HG02588 (cell line): ENCODE results near the gene ZIK1.

Source experiments
- ATAC-seq: cut with Tn5 transposase; IDR thresholded peaks from one replicate; pipeline ENCODE4 v1.9.1; 2021; ENCODE audit warnings: mild to moderate bottlenecking, moderate library complexity; ENCODE audit not compliant: unreplicated experiment

Gene ZIK1

DNA sequence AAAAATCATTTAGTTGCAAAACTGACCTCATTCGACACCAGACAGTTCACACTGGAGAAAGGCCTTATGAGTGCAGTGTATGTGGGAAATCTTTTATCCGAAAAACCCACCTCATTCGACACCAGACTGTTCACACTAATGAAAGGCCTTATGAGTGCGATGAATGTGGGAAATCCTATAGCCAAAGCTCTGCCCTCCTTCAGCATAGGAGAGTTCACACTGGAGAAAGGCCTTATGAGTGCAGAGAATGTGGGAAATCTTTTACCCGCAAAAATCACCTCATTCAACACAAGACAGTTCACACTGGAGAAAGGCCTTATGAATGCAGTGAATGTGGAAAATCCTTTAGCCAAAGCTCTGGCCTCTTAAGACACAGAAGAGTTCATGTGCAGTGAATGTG, 23.0 kb downstream of the ZIK1 start:
- ATAC-seq: no peak

GRCh38 chr19:57611113-57611512, 27.2 kb downstream of the ZIK1 start:
- no peak for ATAC-seq

- ATAC-seq: peak; percentile 98
Measured at GRCh38 chr19:57613941-57614743, 30.2 kb downstream of the ZIK1 start, which contains the start of gene ZNF134. TSS of gene ZNF134 (plus strand) at chr19:57614242. CDS start at chr19:57619469, 5,227 bp downstream.

GRCh38 chr19:57615346-57615745, 31.4 kb downstream of the ZIK1 start:
- ATAC-seq: no peak

GRCh38 chr19:57620673-57621348, 36.9 kb downstream of the ZIK1 start:
- no peak for ATAC-seq

- ATAC-seq: no peak
Measured at GRCh38 chr19:57623091-57623490, 39.1 kb downstream of the ZIK1 start.

GRCh38 chr19:57632987-57633831, 49.3 kb downstream of the ZIK1 start, which contains the start of gene ZNF211:
TSS of gene ZNF211 (plus strand) at chr19:57633168. CDS start at chr19:57633347, 179 bp downstream.
- peak; percentile 96 for ATAC-seq

GRCh38 chr19:57633832-57634131, 49.8 kb downstream of the ZIK1 start:
- no peak for ATAC-seq

GRCh38 chr19:57637379-57637778, 53.4 kb downstream of the ZIK1 start:
- no peak for ATAC-seq

DNA sequence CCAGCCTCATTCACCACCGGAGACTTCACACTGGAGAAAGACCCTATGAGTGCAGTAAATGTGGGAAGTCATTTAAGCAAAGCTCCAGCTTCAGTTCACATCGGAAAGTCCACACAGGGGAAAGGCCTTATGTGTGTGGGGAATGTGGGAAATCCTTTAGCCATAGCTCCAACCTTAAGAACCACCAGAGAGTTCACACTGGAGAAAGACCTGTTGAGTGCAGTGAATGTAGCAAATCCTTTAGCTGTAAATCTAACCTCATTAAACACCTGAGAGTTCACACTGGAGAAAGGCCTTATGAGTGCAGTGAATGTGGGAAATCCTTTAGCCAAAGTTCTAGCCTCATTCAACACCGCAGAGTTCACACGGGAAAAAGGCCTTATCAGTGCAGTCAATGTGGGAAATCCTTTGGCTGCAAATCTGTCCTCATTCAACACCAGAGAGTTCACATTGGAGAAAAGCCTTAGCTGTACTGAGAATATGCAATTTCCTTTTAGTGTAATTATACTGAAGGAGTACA, 57.8 kb downstream of the ZIK1 start:
- ATAC-seq: no peak

GRCh38 chr19:57642396-57643046, 58.6 kb downstream of the ZIK1 start:
- no peak for ATAC-seq
